NB4 (cell line): ENCODE results near the gene OGN.

ENCODE experiments used
- DNase-seq: peaks from one replicate; pipeline ENCODE4 v3.0.0; 2010; ENCODE audit warnings: low read depth
- H3K4me3 ChIP-seq: one replicate; pipeline ENCODE4 v1.5.1; 2011; ENCODE audit warnings: mild to moderate bottlenecking, low read depth, low read length, moderate library complexity
- CTCF ChIP-seq: IDR thresholded peaks from one replicate; pipeline ENCODE4 v1.5.1; 2012; ENCODE audit warnings: low read depth, low read length
- MAX ChIP-seq: IDR thresholded peaks from 2 replicates; pipeline ENCODE4 v1.6.1; 2011; ENCODE audit warnings: low read depth, low read length
- MYC ChIP-seq: IDR thresholded peaks from 2 replicates; pipeline ENCODE4 v1.6.1; 2011; ENCODE audit warnings: low read depth, low read length
- POLR2A ChIP-seq: IDR thresholded peaks from 2 replicates; pipeline ENCODE4 v1.6.1; 2011; ENCODE audit warnings: mild to moderate bottlenecking; ENCODE audit not compliant: insufficient read length; ENCODE audit errors: extremely low read depth

OGN gene

GRCh38 chr9:92377876-92378275, 26.5 kb downstream of the OGN start:
- no peak for DNase-seq
- TF ChIP-seq POLR2A: no peak
- H3K4me3 ChIP-seq: no peak overlapping the region

DNA sequence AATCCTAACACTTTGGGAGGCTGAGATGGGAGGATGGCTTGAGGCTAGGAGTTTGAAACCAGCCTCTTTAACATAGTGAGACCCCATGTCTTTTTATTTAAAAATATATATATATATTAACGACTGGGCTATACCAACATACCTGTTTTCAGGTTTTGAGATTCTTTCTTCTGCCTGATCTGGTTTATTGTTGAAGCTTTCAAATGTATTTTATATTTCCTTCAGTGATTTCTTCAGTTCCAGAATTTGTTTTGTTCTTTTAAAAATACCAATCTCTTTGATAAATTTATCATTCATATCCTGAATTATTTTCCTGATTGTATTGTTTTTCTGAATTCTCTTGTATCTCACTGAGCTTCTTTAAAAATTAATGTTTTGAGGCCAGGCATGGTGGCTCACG, 31.2 kb downstream of the OGN start:
- TF ChIP-seq MYC (no peak), MAX (no peak), CTCF (no peak), POLR2A (no peak)
- DNase-seq: no peak
- no peak overlapping the region for H3K4me3 ChIP-seq

GRCh38 chr9:92369075-92369474, 35.3 kb downstream of the OGN start:
- H3K4me3 ChIP-seq: no peak overlapping the region
- no peak for TF ChIP-seq POLR2A
- TF ChIP-seq CTCF: no peak
- TF ChIP-seq MYC: no peak
- no peak for DNase-seq

- H3K4me3 ChIP-seq: no peak overlapping the region
- DNase-seq: peak; percentile 34
- TF ChIP-seq MYC (no peak), CTCF (no peak), MAX (no peak), POLR2A (no peak)
Observed at GRCh38 chr9:92360083-92360482, 44.3 kb downstream of the OGN start.

DNA sequence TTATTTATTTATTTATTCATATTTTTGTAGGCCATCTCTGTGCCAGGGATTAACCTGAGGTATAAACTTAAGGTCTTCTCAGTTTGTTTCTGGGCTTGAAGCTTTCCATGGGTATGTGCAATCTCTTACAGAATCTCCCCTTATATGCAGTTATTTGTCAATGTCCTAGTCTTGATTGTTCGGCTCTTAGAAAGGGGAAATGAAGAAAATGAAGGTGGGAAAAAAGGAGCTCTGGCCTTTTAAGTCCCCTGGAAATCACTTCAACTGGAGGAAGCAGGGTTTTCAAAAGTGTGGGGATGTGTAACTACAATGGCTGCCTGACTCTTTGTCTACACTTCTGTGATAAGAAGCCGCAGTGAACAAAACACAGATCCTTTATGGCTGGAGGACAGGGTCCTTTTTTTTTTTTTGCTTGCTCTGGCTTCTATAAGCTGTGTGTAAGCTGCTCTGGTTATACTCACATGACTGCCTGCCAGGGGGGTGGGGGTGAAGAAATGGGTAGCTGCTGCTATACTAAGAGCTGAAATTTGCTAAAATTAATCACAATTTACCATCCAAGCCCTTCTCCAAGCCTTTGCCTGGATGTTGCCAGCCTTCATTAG, 44.9 kb downstream of the OGN start:
- DNase-seq: peak; percentile 7
- no peak overlapping the region for H3K4me3 ChIP-seq

GRCh38 chr9:92353051-92353450, 51.3 kb downstream of the OGN start:
- TF ChIP-seq MAX (no peak), CTCF (no peak), MYC (no peak), POLR2A (no peak)
- no peak for DNase-seq
- H3K4me3 ChIP-seq: no peak overlapping the region

More for the DNA sequence above, 44.9 kb downstream of the OGN start:
- no peak for TF ChIP-seq CTCF
- no peak for TF ChIP-seq MAX
- TF ChIP-seq MYC: no peak
